Kidney epithelial cell (primary cell): Measurements from ENCODE around the gene CAMK2A. TPM values are rescaled to one million over a fixed set of nuclear protein-coding genes. Genes with fewer than 3 reads are reported as not detected.

Experiments used
- DNase-seq: peaks from one replicate; pipeline ENCODE4 v3.0.0-alpha.2; 2010; ENCODE audit warnings: low read depth
- H3K27me3 ChIP-seq: 2 replicates; pipeline ENCODE4 v1.6.0; 2011; ENCODE audit warnings: low read length; ENCODE audit not compliant: control insufficient read depth, insufficient read depth
- H3K36me3 ChIP-seq: 2 replicates; pipeline ENCODE4 v1.5.1; 2011; ENCODE audit warnings: low read length; ENCODE audit not compliant: control insufficient read depth, insufficient read depth
- H3K4me3 ChIP-seq: 2 replicates; pipeline ENCODE4 v1.5.1; 2011; ENCODE audit warnings: low read depth, mild to moderate bottlenecking, control low read depth, low read length
- total RNA-seq: library from RNA; depleted of rRNA; stranded (reverse); fragments of >200 nt; gene quantifications from 2 replicates; pipeline ENCODE4 v1.2.3, GENCODE V29; 2015
- TF ChIP-seq, protein P1 (sequence below): IDR thresholded peaks from 2 replicates; pipeline ENCODE4 v1.5.1; 2011; ENCODE audit warnings: mild to moderate bottlenecking, moderate library complexity, low read length, control low read depth, inconsistent platforms; ENCODE audit not compliant: insufficient read depth, poor library complexity, severe bottlenecking

Gene CAMK2A
- total RNA-seq, 1 donor from 2014 or later, result not detected

DNA sequence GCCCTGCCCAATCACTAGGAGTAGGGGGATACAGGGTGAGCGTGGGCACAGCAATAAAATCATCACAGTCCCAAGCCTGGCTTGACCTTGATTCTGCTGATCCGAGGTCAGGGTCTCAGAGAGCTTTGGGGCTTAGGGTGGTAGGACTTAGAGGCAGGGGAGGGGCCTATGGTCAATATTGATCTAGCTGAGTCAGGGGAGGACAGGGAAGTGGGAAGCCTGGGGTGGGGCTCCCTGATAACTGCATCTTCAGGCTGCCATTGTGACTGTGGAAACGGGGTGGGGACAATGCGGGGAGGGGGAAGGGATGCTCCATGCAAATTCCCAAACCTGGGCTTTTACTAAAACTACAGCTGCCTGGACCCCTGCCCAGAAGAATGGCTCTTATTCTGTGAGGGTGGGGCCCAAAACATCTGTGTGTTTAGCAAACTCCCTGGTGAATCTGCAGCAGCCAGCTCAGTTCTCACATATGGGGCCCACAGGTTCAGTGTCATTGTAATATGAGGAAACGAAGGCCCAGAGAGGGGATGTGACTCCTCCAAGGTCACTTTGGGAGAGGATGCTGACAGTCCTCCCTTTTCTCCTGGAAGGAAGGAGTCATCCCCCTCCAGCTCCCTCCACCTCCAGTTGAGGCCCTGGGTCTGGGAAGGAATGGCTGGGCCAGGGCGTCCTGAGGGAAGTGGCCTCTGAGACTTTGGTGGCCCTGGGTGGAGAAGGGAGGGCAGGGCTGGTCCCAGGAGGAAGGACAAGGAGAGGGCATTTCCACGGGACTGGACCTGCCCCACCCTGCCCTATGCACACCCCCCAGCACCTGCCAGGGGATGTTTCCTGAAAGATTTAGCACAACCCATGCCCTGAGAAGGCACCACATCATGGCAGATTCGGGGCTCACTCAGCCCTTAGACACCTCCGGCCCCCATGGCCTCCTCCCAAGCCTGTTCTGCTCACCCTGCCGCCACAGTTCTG lies 73.3 kb downstream of the CAMK2A start:
- Histone ChIP-seq H3K36me3 (no peaks in the 10 kb centered on the region), H3K4me3 (no peak overlapping the region), H3K27me3 (peaks cover 4% of the 10 kb centered on the region)
- TF ChIP-seq, protein P1, sequence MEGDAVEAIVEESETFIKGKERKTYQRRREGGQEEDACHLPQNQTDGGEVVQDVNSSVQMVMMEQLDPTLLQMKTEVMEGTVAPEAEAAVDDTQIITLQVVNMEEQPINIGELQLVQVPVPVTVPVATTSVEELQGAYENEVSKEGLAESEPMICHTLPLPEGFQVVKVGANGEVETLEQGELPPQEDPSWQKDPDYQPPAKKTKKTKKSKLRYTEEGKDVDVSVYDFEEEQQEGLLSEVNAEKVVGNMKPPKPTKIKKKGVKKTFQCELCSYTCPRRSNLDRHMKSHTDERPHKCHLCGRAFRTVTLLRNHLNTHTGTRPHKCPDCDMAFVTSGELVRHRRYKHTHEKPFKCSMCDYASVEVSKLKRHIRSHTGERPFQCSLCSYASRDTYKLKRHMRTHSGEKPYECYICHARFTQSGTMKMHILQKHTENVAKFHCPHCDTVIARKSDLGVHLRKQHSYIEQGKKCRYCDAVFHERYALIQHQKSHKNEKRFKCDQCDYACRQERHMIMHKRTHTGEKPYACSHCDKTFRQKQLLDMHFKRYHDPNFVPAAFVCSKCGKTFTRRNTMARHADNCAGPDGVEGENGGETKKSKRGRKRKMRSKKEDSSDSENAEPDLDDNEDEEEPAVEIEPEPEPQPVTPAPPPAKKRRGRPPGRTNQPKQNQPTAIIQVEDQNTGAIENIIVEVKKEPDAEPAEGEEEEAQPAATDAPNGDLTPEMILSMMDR, result no peak
- DNase-seq, result no peak

DNA sequence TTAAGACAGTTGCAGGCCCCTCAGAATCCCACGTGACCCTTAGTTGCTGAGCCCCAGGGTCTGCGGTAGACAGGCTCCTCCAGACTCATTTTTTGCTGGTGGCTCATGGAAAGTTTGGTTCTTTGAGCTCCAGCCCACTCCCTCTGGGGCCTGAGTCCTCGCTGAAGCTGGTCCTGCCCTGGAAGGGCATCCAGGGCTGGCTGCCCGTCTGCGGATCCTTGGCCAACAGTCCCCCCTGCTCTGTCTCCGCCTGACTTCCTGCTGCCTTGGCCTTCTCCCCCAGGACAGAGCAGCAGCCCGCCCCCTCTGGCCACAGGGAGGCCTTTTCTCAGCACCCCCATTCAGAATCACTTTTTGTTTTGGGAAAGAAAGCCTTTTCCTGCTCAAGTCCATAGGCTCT lies 75.3 kb downstream of the CAMK2A start:
- Histone ChIP-seq H3K27me3 (peaks cover 4% of the 10 kb centered on the region), H3K36me3 (no peaks in the 10 kb centered on the region), H3K4me3 (no peak overlapping the region)
- TF ChIP-seq, protein P1, result no peak
- no peak for DNase-seq

DNA sequence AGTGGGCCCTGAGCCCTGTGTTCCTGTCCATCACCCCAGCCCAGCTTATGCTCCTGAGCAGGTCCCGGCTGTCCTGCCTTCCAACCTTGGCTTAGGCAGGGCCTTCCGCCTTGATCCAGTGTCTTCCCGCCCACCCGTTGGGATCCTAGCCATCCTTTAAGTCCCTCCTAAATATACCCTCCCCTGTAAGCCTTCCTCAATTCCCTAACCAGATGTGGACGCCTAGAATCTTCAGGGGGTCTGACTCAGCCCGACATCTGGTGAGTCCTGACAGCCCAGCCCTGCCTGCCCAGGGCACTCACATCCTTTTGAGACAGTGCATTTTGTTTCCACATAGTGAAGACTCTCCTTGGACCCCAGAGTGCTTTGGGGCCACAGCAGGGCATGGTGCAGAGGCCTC lies 76.0 kb downstream of the CAMK2A start:
- H3K4me3 ChIP-seq, result no peak overlapping the region
- DNase-seq, result no peak
- peaks cover 4% of the 10 kb centered on the region for H3K27me3 ChIP-seq
- TF ChIP-seq, protein P1, result no peak
- H3K36me3 ChIP-seq, result no peaks in the 10 kb centered on the region

DNA sequence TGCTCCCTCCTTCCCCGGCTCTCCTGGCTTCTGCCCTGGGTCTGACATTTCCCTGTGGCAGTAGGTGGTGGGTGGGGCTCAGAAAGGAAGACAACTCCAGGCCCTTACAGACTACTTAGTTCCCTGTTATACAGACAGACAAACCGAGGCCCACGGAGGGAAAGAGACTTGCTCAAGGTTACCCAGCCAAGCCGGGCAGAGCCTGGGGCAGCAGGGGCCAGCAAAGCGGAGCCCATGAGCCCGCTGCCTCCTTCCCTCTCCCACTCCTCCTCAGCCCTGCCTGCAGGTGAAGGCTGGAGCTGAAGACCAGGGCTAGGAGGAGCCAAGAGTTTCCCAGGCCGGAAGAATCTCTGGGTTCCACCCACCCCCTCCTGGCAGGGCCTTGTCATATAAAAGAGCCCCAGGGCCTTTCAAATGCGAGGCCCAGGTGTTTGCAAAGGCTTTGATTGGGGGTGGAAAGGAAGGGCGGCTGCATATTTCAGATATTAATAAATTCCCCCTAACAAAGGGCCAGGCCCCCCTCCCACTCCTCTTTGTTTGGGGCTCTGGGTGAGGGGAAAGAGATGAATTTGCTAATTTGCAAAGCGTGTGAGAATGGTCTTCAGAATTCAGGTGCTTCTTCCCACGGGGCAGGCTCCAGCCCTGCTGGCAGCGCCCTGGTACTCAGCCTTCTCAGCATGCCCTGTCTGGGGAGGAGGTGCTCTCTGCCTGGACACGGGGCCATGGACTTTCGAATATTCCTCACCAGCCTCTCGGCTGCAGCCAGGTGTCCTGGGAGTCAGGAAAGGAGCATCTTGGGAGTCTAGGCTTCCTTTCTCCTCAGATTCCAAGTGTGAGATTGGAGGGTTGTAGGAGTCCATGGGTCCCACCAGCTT lies 78.2 kb downstream of the CAMK2A start:
- no peak for DNase-seq
- peaks cover 4% of the 10 kb centered on the region for H3K27me3 ChIP-seq
- TF ChIP-seq, protein P1, result no peak
- H3K36me3 ChIP-seq, result no peaks in the 10 kb centered on the region
- H3K4me3 ChIP-seq, result no peak overlapping the region

DNA sequence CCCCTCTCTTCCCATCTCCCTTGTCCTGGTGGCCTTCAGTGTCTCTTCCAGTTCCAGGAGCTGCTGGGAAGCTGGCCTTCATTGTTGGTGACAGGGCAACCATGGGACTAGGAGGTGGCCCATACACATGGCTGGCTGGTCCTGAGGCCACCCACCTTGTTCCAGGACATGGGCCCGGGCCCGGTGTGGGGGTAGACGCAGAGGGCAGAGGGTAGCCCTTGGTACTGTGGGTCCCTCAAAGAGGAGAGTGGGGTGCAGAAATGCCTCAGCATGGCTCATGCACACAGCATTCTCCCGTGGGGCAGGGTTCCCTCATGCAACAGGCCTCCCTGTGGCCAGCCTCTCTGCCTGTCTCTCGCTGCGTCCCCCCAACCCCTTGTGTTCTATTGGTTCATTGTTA lies 78.9 kb downstream of the CAMK2A start:
- Histone ChIP-seq H3K4me3 (no peak overlapping the region), H3K27me3 (no peaks in the 10 kb centered on the region), H3K36me3 (no peaks in the 10 kb centered on the region)
- DNase-seq, result no peak
- TF ChIP-seq, protein P1, result no peak
